A673 (cell line): Measurements from ENCODE around the gene ORC4.

Source experiments
- EZH2 ChIP-seq: fragments of 200-600 bp; sonication (generic); IDR thresholded peaks from 2 replicates; pipeline ENCODE4 v1.6.1; 2017; ENCODE audit warnings: borderline replicate concordance, low read depth, mild to moderate bottlenecking, mixed read lengths, antibody characterized with exemption, low read length; ENCODE audit not compliant: poor library complexity, severe bottlenecking
- TF ChIP-seq, protein P1 (sequence below): fragments of 300-800, 200-600 bp; sonication (generic); conservative IDR thresholded peaks from 2 replicates; pipeline ENCODE4 v1.5.1; 2017; ENCODE audit warnings: low read depth, mild to moderate bottlenecking, antibody characterized with exemption, low read length, moderate library complexity, mixed read lengths

DNA sequence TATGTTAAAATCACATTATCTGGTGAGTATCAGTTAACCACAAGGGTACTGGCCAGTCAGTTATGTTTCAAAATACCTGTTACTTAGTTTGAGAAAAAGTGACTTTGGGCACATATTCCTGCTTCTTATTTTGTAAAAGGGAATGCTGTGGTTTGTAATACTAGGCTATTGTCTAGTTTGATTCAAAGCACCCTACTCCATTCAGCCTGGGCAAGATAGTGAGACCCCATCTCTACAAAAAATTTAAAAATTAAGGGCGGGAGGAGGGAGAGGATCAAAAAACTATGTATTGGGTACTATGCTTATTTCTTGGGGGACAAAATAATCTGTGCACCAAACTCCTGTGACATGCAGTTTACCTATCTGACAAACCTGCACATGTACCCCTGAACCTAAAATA lies 19.2 kb upstream of the ORC4 start:
- TF ChIP-seq, protein P1, sequence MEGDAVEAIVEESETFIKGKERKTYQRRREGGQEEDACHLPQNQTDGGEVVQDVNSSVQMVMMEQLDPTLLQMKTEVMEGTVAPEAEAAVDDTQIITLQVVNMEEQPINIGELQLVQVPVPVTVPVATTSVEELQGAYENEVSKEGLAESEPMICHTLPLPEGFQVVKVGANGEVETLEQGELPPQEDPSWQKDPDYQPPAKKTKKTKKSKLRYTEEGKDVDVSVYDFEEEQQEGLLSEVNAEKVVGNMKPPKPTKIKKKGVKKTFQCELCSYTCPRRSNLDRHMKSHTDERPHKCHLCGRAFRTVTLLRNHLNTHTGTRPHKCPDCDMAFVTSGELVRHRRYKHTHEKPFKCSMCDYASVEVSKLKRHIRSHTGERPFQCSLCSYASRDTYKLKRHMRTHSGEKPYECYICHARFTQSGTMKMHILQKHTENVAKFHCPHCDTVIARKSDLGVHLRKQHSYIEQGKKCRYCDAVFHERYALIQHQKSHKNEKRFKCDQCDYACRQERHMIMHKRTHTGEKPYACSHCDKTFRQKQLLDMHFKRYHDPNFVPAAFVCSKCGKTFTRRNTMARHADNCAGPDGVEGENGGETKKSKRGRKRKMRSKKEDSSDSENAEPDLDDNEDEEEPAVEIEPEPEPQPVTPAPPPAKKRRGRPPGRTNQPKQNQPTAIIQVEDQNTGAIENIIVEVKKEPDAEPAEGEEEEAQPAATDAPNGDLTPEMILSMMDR = no peak
- TF ChIP-seq EZH2 = no peak
